WTC11 (cell line): Measurements from ENCODE around the gene MCRIP2. TPM values are rescaled to one million over a fixed set of nuclear protein-coding genes. Genes with fewer than 3 reads are reported as not detected.

Experiments used
- ATAC-seq: fragments of 200-7000 bp; cut with Tn5 transposase; 2 replicates; pipeline ENCODE4 v1.10.0; 2021; ENCODE audit warnings: mild to moderate bottlenecking, moderate library complexity
- CTCF ChIA-PET: fragments of 300-600 bp; sonication (Branson Sonifier 250); formaldehyde crosslinking; loops from one replicate; lab custom pipeline; 2021; ENCODE audit warnings: antibody characterized with exemption; lab: Charles Lee
- POLR2A ChIA-PET: fragments of 350-600 bp; sonication (Branson Sonifier 250); formaldehyde crosslinking; loops from one replicate; lab custom pipeline; 2021; ENCODE audit warnings: antibody characterized with exemption; lab: Charles Lee
- DNase-seq: peaks from one replicate; pipeline ENCODE4 v3.0.0; 2021; ENCODE audit warnings: low spot score
- H3K27ac Mint-ChIP-seq: 2 replicates; pipeline ENCODE4 v1.8.0; 2021; ENCODE audit warnings: mixed read lengths
- H3K27me3 Mint-ChIP-seq: 2 replicates; pipeline ENCODE4 v1.8.0; 2021; ENCODE audit warnings: low read depth, mild to moderate bottlenecking, moderate library complexity, mixed read lengths
- H3K36me3 Mint-ChIP-seq: 2 replicates; pipeline ENCODE4 v1.8.0; 2021; ENCODE audit warnings: mixed read lengths
- H3K4me1 Mint-ChIP-seq: 2 replicates; pipeline ENCODE4 v1.8.0; 2022; ENCODE audit warnings: mixed read lengths
- H3K4me3 Mint-ChIP-seq: 2 replicates; pipeline ENCODE4 v1.8.0; 2021; ENCODE audit warnings: mild to moderate bottlenecking, moderate library complexity, mixed read lengths
- H3K9me3 Mint-ChIP-seq: 2 replicates; pipeline ENCODE4 v1.8.0; 2021; ENCODE audit warnings: mixed read lengths
- ATF2 ChIP-seq: sonication (generic); formaldehyde crosslinking; IDR thresholded peaks from 2 replicates; pipeline ENCODE4 v1.8.1; 2022; ENCODE audit warnings: low read depth, missing genetic modification reagents, borderline replicate concordance
- ATF6 ChIP-seq: sonication (generic); formaldehyde crosslinking; IDR thresholded peaks from 2 replicates; pipeline ENCODE4 v1.8.1; 2023; ENCODE audit warnings: mild to moderate bottlenecking, missing genetic modification reagents
- CBFB ChIP-seq: sonication (generic); formaldehyde crosslinking; IDR thresholded peaks from 2 replicates; pipeline ENCODE4 v1.8.1; 2022; ENCODE audit warnings: mild to moderate bottlenecking, low read depth, missing genetic modification reagents
- CDX4 ChIP-seq: fragments of 250-450 bp; sonication (Bioruptor Pico); IDR thresholded peaks from 2 replicates; pipeline ENCODE4 v1.9.0; 2021; ENCODE audit warnings: moderate library complexity, mild to moderate bottlenecking, inconsistent platforms, borderline replicate concordance
- NR2C2 ChIP-seq: sonication (generic); formaldehyde crosslinking; IDR thresholded peaks from 2 replicates; pipeline ENCODE4 v1.8.0; 2022; ENCODE audit warnings: mild to moderate bottlenecking, missing genetic modification reagents
- OVOL2 ChIP-seq: fragments of 250-450 bp; sonication (Bioruptor Pico); IDR thresholded peaks from 2 replicates; pipeline ENCODE4 v1.9.0; 2021; ENCODE audit warnings: mild to moderate bottlenecking, borderline replicate concordance
- STAT6 ChIP-seq: sonication (generic); formaldehyde crosslinking; conservative IDR thresholded peaks from 2 replicates; pipeline ENCODE4 v1.8.1; 2023; ENCODE audit warnings: mild to moderate bottlenecking, low read depth, missing genetic modification reagents, moderate library complexity
- TCF7 ChIP-seq: sonication (generic); formaldehyde crosslinking; IDR thresholded peaks from 2 replicates; pipeline ENCODE4 v1.8.0; 2022; ENCODE audit warnings: mild to moderate bottlenecking, low read depth, missing genetic modification reagents, moderate library complexity
- ZNF121 ChIP-seq: sonication (generic); formaldehyde crosslinking; IDR thresholded peaks from 2 replicates; pipeline ENCODE4 v1.8.0; 2023; ENCODE audit warnings: missing genetic modification reagents
- ZNF138 ChIP-seq: sonication (generic); formaldehyde crosslinking; conservative IDR thresholded peaks from 2 replicates; pipeline ENCODE4 v1.8.1; 2022; ENCODE audit warnings: mild to moderate bottlenecking, moderate library complexity, missing genetic modification reagents
- ZNF232 ChIP-seq: sonication (generic); formaldehyde crosslinking; IDR thresholded peaks from 2 replicates; pipeline ENCODE4 v1.8.0; 2022; ENCODE audit warnings: mild to moderate bottlenecking, missing genetic modification reagents
- ZNF512 ChIP-seq: sonication (generic); formaldehyde crosslinking; IDR thresholded peaks from 2 replicates; pipeline ENCODE4 v1.8.1; 2022; ENCODE audit warnings: missing genetic modification reagents, borderline replicate concordance
- ZNF532 ChIP-seq: fragments of 250-450 bp; sonication (Bioruptor Pico); IDR thresholded peaks from 2 replicates; pipeline ENCODE4 v1.9.0; 2021; ENCODE audit warnings: mild to moderate bottlenecking, borderline replicate concordance
- total RNA-seq: library from RNA; stranded (reverse); gene quantifications from 3 replicates; pipeline ENCODE4 v1.2.3, GENCODE V29; 2021

The MCRIP2 gene
- total RNA-seq, 1 experiment from 2014 or later = 63.3 TPM

GRCh38 chr16:669666-670065 lies 28.0 kb downstream of the MCRIP2 start:
- no peak for DNase-seq
- H3K27ac Mint-ChIP-seq = no peak overlapping the region
- H3K4me3 Mint-ChIP-seq = peak overlapping the region; percentile 65
- H3K36me3 Mint-ChIP-seq = peaks cover 11% of the 10 kb centered on the region
- no peaks in the 10 kb centered on the region for H3K27me3 Mint-ChIP-seq
- no peaks in the 10 kb centered on the region for H3K9me3 Mint-ChIP-seq
- no peak for TF ChIP-seq ZNF232
- no peak for TF ChIP-seq ZNF512 (CRISPR knock-in tag)
- TF ChIP-seq ATF6 (CRISPR knock-in tag) = no peak
- TF ChIP-seq ZNF121 (CRISPR knock-in tag) = no peak
- no peak for TF ChIP-seq TCF7 (CRISPR knock-in tag)
- TF ChIP-seq CDX4 (CRISPR knock-in tag) = no peak
- TF ChIP-seq ZNF138 (CRISPR knock-in tag) = no peak
- no peak for TF ChIP-seq STAT6 (CRISPR knock-in tag)
- no peak for TF ChIP-seq NR2C2 (CRISPR knock-in tag)
- TF ChIP-seq CBFB = no peak
- no peak for TF ChIP-seq ZNF532
- TF ChIP-seq OVOL2 (CRISPR knock-in tag) = no peak
- no peak for TF ChIP-seq ATF2 (CRISPR knock-in tag)
- peaks cover under 1% of the 10 kb centered on the region for H3K4me1 Mint-ChIP-seq
- CTCF ChIA-PET = interaction anchor here (3.0 kb wide), 1 partner anchor 21 kb away, joined by 16 read pairs; the partner anchor contains the start of gene WDR90
- no peak for ATAC-seq
- POLR2A ChIA-PET = no interaction called here
